Measurements from ENCODE around the gene ELK4.

ELK4 gene

DNA sequence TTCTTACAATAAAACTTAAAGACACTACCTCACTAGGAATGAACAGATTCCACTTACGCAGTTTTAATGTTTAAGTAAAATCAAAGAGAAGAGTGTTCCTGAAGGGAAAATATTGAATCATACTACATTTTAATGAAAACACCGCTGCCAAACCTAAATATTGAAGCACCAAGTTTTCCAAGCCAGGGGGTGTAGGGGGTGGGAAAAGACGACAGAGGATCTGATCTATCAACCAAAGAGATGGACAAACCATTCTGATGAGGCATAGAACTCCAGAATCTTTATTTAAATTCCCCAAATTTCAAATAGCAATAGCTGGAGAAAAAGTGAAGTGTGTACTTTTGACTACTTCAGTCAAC is 1.2 kb downstream of the ELK4 start:
- no peak for DNase-seq (ENCODE audit: extremely low read depth in 1 of 2, low read depth in 1 of 2)

GRCh38 chr1:205630241-205630640 is 1.6 kb downstream of the ELK4 start:
- DNase-seq (ENCODE audit: extremely low read depth in 1 of 2, low read depth in 1 of 2) = no peak

DNA sequence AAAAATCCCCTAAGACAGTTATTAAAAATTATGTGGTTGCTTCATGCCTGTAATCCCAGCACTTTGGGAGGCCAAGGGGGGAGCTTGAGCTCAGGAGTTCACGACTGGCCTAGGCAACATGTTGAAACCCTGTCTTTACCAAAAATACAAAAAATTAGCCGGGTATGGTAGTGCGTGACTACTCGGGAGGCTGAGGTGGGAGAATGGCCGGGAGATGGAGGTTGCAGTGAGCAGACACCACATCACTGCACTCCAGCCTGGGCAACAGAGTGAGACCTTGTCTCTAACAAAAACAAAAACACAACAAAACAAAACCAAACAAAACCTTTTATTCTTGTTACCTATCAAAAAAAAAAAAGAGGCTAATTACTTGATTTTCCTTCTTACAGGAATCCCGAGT is 2.1 kb downstream of the ELK4 start:
- DNase-seq (ENCODE audit: extremely low read depth in 1 of 2, low read depth in 1 of 2) = no peak

GRCh38 chr1:205627956-205628355 is 3.9 kb downstream of the ELK4 start:
- DNase-seq (ENCODE audit: extremely low read depth in 1 of 2, low read depth in 1 of 2) = no peak

GRCh38 chr1:205626216-205626615 is 5.6 kb downstream of the ELK4 start:
- DNase-seq (ENCODE audit: extremely low read depth in 1 of 2, low read depth in 1 of 2) = no peak

DNA sequence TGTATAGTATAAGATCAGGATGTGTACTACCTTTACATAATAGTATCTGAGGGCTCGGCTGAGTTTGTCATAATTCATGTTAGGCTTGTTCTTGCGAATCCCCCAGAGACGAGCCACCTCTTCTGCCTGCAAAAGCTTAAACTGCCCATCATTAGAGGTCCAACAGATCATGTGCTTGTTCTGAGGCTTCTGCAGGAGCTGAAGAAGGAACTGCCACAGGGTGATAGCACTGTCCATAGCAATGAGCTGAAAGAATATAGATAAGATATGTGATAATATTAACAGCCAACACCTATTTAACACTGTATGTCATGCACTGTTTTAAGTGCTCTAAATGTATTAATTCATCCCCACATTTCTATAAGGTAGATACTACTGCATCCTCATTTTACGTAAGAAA is 8.2 kb downstream of the ELK4 start:
- DNase-seq (ENCODE audit: extremely low read depth in 1 of 2, low read depth in 1 of 2) = no peak

DNA sequence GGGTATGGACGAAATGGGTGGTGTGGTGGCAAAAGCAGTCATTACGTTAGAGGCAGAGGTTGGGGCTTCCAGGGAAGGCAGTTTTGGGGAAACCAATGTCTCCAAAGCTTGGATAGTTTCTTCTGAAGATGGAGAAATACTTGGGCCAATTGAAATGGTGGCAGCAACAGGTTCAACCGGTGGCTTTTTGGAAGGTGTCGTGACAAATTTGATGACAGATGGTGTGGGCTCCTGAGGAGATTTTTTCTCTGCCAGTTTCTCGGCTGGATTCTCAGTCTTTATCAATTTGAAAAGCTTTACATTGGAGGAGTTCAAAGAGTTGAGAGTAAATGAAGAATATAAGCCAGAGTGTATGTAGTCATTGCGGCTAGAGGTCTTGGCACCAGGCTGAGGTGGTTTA is 11.5 kb downstream of the ELK4 start:
- DNase-seq (ENCODE audit: extremely low read depth in 1 of 2, low read depth in 1 of 2) = no peak

DNA sequence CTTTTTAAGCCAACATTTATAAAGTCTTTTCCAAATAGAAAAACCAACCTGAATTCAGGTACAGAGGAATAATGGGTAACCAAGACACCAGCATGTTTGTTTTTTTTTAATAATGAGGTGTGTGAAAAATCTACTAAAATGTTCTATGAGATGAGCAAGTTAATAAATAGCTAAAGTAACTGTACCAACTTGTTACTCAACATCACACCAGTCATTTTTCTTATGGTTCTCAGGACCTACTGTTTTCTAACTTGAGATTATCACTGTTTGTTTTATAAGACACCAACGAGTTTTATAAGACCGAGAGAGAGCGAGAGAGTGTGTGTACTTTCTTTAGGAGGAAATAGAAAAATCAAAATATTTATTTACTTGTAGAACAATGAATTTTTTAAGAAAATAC is 12.4 kb downstream of the ELK4 start:
- DNase-seq (ENCODE audit: extremely low read depth in 1 of 2, low read depth in 1 of 2) = no peak

- no peak for DNase-seq (ENCODE audit: extremely low read depth in 1 of 2, low read depth in 1 of 2)
Measured at GRCh38 chr1:205616563-205617293, 15.1 kb downstream of the ELK4 start.

DNA sequence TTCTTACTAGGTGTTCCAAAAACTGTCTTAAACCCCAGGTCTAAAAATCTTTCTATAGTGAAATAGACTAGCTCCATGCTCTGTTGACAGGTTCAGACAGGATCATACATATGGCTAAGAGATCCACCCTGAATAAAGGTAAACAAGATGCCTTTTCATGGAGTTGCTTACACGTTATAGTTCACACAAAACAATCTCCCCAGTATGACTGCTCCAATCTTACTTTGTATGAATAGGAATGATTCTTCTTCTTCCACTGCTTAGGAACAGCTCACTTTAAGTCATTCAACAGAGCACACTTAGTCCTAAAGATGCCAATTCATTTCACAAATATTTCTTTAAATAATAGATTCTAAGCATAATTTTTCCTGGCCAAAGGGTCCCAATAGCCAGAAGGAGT is 16.0 kb downstream of the ELK4 start:
- no peak for DNase-seq (ENCODE audit: extremely low read depth in 1 of 2, low read depth in 1 of 2)

DNA sequence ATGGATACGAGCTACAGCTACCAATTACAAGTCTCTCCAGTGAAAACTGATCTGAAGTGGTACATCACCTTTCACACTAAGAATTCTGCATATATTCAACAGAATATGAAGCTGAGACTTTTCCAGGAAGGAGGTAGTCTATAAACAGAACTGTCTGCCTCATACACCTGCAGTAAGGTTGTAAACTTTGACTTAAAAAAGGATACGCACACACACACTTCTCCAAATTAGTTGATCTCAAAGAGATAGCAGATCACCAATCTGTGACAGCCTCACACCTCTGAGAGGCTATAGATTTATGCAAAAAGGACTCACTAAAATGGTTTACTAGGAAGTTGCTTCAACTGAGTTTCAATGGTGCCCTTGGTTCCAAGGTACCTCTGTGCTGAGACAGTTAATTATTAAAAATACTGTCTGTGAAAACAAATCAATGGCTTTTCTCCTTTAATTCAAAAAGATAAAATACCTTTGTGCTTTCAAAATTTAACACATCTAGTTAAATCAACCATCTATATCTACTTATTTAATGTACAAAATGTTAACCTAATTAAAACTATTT is 17.9 kb downstream of the ELK4 start:
- DNase-seq (ENCODE audit: extremely low read depth in 1 of 2, low read depth in 1 of 2) = no peak

GRCh38 chr1:205612556-205612955 is 19.3 kb downstream of the ELK4 start:
- DNase-seq (ENCODE audit: extremely low read depth in 1 of 2, low read depth in 1 of 2) = no peak

- no peak for DNase-seq (ENCODE audit: extremely low read depth in 1 of 2, low read depth in 1 of 2)
Measured at GRCh38 chr1:205612104-205612503, 19.7 kb downstream of the ELK4 start.

GRCh38 chr1:205610901-205611466 is 20.8 kb downstream of the ELK4 start:
- DNase-seq (ENCODE audit: extremely low read depth in 1 of 2, low read depth in 1 of 2) = no peak

- DNase-seq (ENCODE audit: extremely low read depth in 1 of 2, low read depth in 1 of 2) = no peak
Measured at GRCh38 chr1:205610036-205610435, 21.8 kb downstream of the ELK4 start.

- DNase-seq (ENCODE audit: extremely low read depth in 1 of 2, low read depth in 1 of 2) = no peak
Measured at GRCh38 chr1:205604825-205605505, 26.8 kb downstream of the ELK4 start.

DNA sequence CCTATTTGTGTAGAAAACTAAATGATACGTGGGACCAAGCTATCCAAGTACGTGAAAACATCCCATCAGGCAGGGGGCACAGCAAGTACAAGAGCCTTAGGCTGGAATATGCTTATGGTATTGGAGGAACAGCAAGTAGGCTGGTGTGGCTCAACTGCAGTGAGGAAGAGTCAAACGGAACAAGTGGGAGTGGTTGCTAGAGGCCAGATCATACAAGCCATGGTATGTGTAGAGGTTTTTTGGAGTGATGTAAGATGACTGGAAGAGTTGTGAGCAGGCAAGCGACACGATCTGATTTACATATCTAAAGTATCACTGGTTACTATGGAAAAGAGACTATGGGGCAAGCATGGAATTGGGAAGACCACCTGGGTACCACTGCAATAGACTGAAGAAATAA is 27.8 kb downstream of the ELK4 start:
- no peak for DNase-seq (ENCODE audit: extremely low read depth in 1 of 2, low read depth in 1 of 2)

DNA sequence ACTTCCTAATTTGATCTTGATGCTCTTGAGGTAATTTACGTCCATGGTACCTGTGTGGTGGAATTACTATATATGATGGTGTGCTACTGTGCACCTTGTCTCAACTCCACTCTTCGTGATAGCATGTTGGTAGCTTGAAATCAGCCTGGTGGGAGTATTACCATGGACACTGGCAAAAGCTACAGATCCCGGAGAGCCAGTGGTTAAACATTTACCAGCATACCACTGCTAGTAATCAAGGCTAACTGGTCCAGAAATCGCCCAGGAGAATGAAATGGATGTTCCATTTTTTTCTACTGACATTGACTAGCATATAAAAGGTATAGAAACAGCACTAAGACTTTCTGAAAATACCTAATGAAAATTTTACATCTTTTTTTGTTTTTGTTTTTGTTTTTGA is 30.6 kb downstream of the ELK4 start:
- DNase-seq (ENCODE audit: extremely low read depth in 1 of 2, low read depth in 1 of 2) = no peak

GRCh38 chr1:205600085-205600484 is 31.7 kb downstream of the ELK4 start:
- no peak for DNase-seq (ENCODE audit: extremely low read depth in 1 of 2, low read depth in 1 of 2)

- no peak for DNase-seq (ENCODE audit: extremely low read depth in 1 of 2, low read depth in 1 of 2)
Measured at GRCh38 chr1:205599669-205600042, 32.2 kb downstream of the ELK4 start.

DNA sequence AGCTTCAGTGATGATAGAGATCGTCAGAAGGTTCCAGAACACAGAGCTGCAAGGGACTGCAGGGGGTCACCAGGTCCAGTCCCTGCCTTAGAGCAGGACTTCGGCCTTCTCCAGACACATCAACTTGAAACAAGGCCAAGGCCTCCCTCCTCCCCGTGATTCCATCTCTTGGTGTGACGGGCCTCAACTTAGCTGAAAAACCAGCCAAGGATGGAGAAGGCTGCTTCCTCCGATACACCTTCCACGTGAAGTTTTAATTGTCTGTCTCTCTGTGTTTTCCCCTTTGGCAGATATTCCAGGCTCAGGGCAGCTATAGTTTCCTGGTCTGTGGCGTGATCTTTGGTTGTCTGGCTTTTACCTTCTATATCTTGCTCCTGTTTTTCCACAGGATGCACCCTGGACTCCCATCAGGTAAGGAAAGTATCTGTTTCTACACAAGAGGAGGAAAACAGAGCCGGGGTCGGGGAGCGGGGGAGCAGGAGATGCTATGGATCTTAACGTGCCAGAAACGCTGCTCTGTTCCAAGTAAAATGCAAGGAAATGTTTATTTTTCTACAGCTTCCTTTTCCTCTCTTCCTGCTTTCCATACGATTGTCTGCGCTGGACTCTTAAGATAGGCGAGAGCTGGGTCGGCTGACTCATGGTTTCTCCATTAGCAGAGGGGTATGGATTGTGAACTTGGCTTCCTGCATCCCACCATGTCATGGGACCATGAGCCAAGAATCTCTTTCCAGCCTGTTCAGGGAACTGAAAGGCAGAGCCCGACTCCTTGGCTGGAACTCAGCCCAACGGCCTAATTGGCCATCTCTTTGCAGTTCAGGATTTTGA is 32.8 kb downstream of the ELK4 start:
- no peak for DNase-seq (ENCODE audit: extremely low read depth in 1 of 2, low read depth in 1 of 2)
